Mesenchymal stem cell (in vitro differentiated cells and primary cell): ENCODE data around the gene NUPR1.

Experiments
- DNase-seq: peaks from one replicate; pipeline ENCODE4 v3.0.0-alpha.2; 2013
- H2AFZ ChIP-seq: one replicate; pipeline ENCODE4 v1.6.1; 2013; ENCODE audit warnings: low read depth, mild to moderate bottlenecking, control low read depth, inconsistent platforms, low read length, moderate library complexity
- H2AK5ac ChIP-seq: 2 replicates; pipeline ENCODE4 v1.6.1; 2013; ENCODE audit warnings: low read length, moderate library complexity, mild to moderate bottlenecking, inconsistent platforms; ENCODE audit not compliant: severe bottlenecking
- H2BK120ac ChIP-seq: one replicate; pipeline ENCODE4 v1.6.1; 2013; ENCODE audit warnings: low read depth, mild to moderate bottlenecking, inconsistent platforms, low read length, moderate library complexity
- H2BK12ac ChIP-seq, 2 experiments: one replicate each; pipeline ENCODE4 v1.6.1; 2013; ENCODE audit warnings: inconsistent platforms in 2 of 2, low read length in 2 of 2, mild to moderate bottlenecking in 2 of 2, moderate library complexity in 2 of 2, control low read depth in 1 of 2
- H2BK15ac ChIP-seq: one replicate; pipeline ENCODE4 v1.6.1; 2013; ENCODE audit warnings: mild to moderate bottlenecking, low read depth, inconsistent platforms; ENCODE audit not compliant: poor library complexity, severe bottlenecking
- H2BK5ac ChIP-seq: 2 replicates; pipeline ENCODE4 v1.6.1; 2013; ENCODE audit warnings: low read depth, mild to moderate bottlenecking, low read length, control low read depth, inconsistent platforms; ENCODE audit not compliant: poor library complexity, severe bottlenecking
- H3K14ac ChIP-seq, 2 experiments: one replicate each; pipeline ENCODE4 v1.6.1; 2013; ENCODE audit warnings: inconsistent platforms in 2 of 2, low read length in 2 of 2, control low read depth in 1 of 2, mild to moderate bottlenecking in 1 of 2, moderate library complexity in 1 of 2
- H3K18ac ChIP-seq, 2 experiments: one replicate each; pipeline ENCODE4 v1.6.1; 2013; ENCODE audit warnings: inconsistent platforms in 2 of 2, low read length in 2 of 2, control low read depth in 1 of 2, low read depth in 1 of 2, mild to moderate bottlenecking in 1 of 2
- H3K23ac ChIP-seq, 2 experiments: one replicate each; pipeline ENCODE4 v1.6.1; 2013; ENCODE audit warnings: inconsistent platforms in 2 of 2, low read length in 2 of 2, mild to moderate bottlenecking in 2 of 2, moderate library complexity in 2 of 2, control low read depth in 1 of 2
- H3K27ac ChIP-seq: 2 replicates; pipeline ENCODE4 v1.5.1; 2013; ENCODE audit warnings: mild to moderate bottlenecking, moderate library complexity, low read length, control low read depth, inconsistent platforms; ENCODE audit not compliant: poor library complexity, severe bottlenecking
- H3K27me3 ChIP-seq, 2 experiments: 2 replicates each; pipeline versions ENCODE4 v1.6.1 to v1.7.0; 2013; ENCODE audit warnings: low read length in 2 of 2, mild to moderate bottlenecking in 2 of 2, moderate library complexity in 2 of 2, control low read depth in 1 of 2, inconsistent platforms in 1 of 2; ENCODE audit not compliant: control insufficient read depth in 1 of 2, insufficient read depth in 1 of 2
- H3K36me3 ChIP-seq, 2 experiments: 2 replicates each; pipeline versions ENCODE4 v1.6.1 to v1.7.0; 2013; ENCODE audit warnings: low read length in 2 of 2, control low read depth in 1 of 2, inconsistent platforms in 1 of 2, low read depth in 1 of 2, mild to moderate bottlenecking in 1 of 2; ENCODE audit not compliant: insufficient read depth in 2 of 2, control insufficient read depth in 1 of 2
- H3K4ac ChIP-seq, 2 experiments: one replicate each; pipeline ENCODE4 v1.6.1; 2013; ENCODE audit warnings: inconsistent platforms in 2 of 2, low read length in 2 of 2, mild to moderate bottlenecking in 2 of 2, moderate library complexity in 2 of 2, control low read depth in 1 of 2, low read depth in 1 of 2
- H3K4me1 ChIP-seq: 2 replicates; pipeline ENCODE4 v1.6.1; 2013; ENCODE audit warnings: low read depth, low read length, control low read depth; ENCODE audit not compliant: control insufficient read depth, insufficient read depth
- H3K4me2 ChIP-seq: 2 replicates; pipeline ENCODE4 v1.6.1; 2013; ENCODE audit warnings: low read length, mild to moderate bottlenecking, inconsistent platforms; ENCODE audit not compliant: poor library complexity, severe bottlenecking
- H3K4me3 ChIP-seq, 2 experiments: 2 replicates each; pipeline versions ENCODE4 v1.5.1 to v1.7.0; 2013; ENCODE audit warnings: low read length in 2 of 2, mild to moderate bottlenecking in 2 of 2, control low read depth in 1 of 2, low read depth in 1 of 2; ENCODE audit not compliant: insufficient read depth in 1 of 2
- H3K79me1 ChIP-seq: replicated peaks from 2 replicates; pipeline ENCODE4 v1.6.1; 2013; ENCODE audit warnings: mild to moderate bottlenecking, control low read depth, low read length, inconsistent platforms; ENCODE audit not compliant: poor library complexity, severe bottlenecking
- H3K9ac ChIP-seq: 2 replicates; pipeline ENCODE4 v1.7.0; 2013; ENCODE audit warnings: mild to moderate bottlenecking, low read length, moderate library complexity
- H3K9me3 ChIP-seq: 2 replicates; pipeline ENCODE4 v1.7.0; 2013; ENCODE audit warnings: mild to moderate bottlenecking, low read length; ENCODE audit not compliant: control insufficient read depth
- H4K8ac ChIP-seq: one replicate; pipeline ENCODE4 v1.6.1; 2013; ENCODE audit warnings: inconsistent platforms, mild to moderate bottlenecking, low read length, moderate library complexity
- H4K91ac ChIP-seq: one replicate; pipeline ENCODE4 v1.6.1; 2013; ENCODE audit warnings: mild to moderate bottlenecking, low read length, inconsistent platforms
- WGBS: methylation state at CpG from one replicate; pipeline ENCODE4 v1.1.7; 2013; ENCODE audit warnings: mixed read lengths; 5-methylcytosine and 5-hydroxymethylcytosine counted together

NUPR1 gene

DNA sequence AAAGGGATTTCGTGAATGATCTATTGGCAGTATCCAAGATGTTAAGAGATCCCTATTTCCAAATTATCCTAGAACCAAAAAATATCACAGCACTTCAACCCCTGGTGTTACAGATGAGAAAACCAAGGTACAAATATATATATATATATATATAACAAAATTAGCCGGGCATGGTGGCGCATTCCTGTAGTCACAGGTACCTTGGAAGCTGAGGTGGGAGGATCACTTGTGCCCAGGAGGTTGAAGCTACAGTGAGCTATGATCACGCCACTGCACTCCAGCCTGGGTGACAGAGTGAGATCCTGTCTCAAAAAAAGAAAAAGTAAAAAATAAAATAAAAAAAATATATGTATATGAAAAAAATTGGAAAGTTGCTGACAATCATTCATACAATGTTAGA, 46.3 kb downstream of the NUPR1 start:
- Histone ChIP-seq H3K27ac (peak overlapping the region; percentile 98), H3K18ac (no peak overlapping the region), H3K79me1 (peaks cover 9% of the 10 kb centered on the region), H2BK120ac (no peak overlapping the region), H2BK12ac (no peak overlapping the region), H3K23ac (no peak overlapping the region), H2AFZ (no peak overlapping the region), H4K91ac (no peak overlapping the region), H2BK15ac (no peak overlapping the region), H3K9me3 (no peaks in the 10 kb centered on the region), H3K4me1 (no peaks in the 10 kb centered on the region), H3K9ac (peak overlapping the region; percentile 95), H3K36me3 (peaks cover 12 to 16% of the 10 kb centered on the region in 2 experiments), H2AK5ac (no peak overlapping the region), H3K4me3 (peak overlapping the region in 1 of 2 experiments; percentile 100), H3K27me3 (peaks cover 0 to 3% of the 10 kb centered on the region in 2 experiments), H3K4ac (no peak overlapping the region), H2BK5ac (no peak overlapping the region), H4K8ac (no peak overlapping the region), H3K14ac (no peak overlapping the region), H3K4me2 (no peak overlapping the region)
- DNase-seq = no peak
- WGBS = 41% methylated on average over 3 of the region's 4 CpGs

DNA sequence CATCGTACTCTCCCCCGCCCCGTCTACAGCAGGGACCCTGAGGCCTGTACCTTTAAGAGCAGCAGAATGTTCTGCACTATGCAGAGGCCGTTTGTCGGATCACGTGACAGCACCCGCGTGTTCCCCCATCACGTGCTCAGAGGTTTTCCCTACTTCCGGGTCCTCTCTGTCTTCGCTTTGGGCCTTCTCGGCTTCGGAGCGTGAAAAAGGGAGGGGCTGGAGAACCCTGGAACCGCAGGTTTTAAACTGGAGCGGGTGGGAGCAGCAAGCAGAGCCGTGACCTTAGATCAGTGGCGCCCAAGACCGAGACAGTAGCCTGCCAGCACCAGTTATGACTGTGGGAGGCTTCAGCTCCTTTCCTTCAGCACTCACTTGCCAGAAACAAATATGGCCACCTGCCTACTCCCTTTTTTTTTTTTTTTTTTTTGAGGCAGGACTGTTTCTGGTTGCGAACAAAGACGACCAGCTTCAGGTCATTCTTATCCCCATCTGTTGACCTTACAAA, 46.8 kb downstream of the NUPR1 start, which contains the start of gene CLN3:
CLN3 (minus strand) TSS at position 105 of the 505 bp plus-strand sequence. CDS start 315 bp downstream, outside the sequence.
- Histone ChIP-seq H3K4me1 (no peaks in the 10 kb centered on the region), H3K18ac (peak within 1 kb of the TSS; percentile 86 to 96), H3K27me3 (peaks cover 0 to 3% of the 10 kb centered on the region in 2 experiments), H3K14ac (peak within 1 kb of the TSS in 1 of 2 experiments; percentile 89), H4K91ac (peak within 1 kb of the TSS; percentile 84), H2BK120ac (peak within 1 kb of the TSS; percentile 88), H2BK12ac (peak within 1 kb of the TSS in 1 of 2 experiments; percentile 74), H3K4me2 (peak within 1 kb of the TSS; percentile 92), H2AK5ac (no peak within 1 kb of the TSS), H3K23ac (peak within 1 kb of the TSS in 1 of 2 experiments; percentile 95), H3K4ac (peak within 1 kb of the TSS; percentile 75 to 86), H2BK5ac (peak within 1 kb of the TSS; percentile 99), H2BK15ac (peak within 1 kb of the TSS; percentile 79), H2AFZ (peak within 1 kb of the TSS; percentile 99), H3K4me3 (peak within 1 kb of the TSS; percentile 96 to 100), H3K9me3 (no peaks in the 10 kb centered on the region), H3K27ac (peak within 1 kb of the TSS; percentile 98), H3K79me1 (peaks cover 12% of the 10 kb centered on the region), H3K36me3 (peaks cover 16 to 21% of the 10 kb centered on the region in 2 experiments), H4K8ac (peak within 1 kb of the TSS; percentile 86), H3K9ac (peak within 1 kb of the TSS; percentile 95)
- peak; percentile 96 for DNase-seq
- under 1% methylated on average over 19 of the region's 21 CpGs for WGBS

DNA sequence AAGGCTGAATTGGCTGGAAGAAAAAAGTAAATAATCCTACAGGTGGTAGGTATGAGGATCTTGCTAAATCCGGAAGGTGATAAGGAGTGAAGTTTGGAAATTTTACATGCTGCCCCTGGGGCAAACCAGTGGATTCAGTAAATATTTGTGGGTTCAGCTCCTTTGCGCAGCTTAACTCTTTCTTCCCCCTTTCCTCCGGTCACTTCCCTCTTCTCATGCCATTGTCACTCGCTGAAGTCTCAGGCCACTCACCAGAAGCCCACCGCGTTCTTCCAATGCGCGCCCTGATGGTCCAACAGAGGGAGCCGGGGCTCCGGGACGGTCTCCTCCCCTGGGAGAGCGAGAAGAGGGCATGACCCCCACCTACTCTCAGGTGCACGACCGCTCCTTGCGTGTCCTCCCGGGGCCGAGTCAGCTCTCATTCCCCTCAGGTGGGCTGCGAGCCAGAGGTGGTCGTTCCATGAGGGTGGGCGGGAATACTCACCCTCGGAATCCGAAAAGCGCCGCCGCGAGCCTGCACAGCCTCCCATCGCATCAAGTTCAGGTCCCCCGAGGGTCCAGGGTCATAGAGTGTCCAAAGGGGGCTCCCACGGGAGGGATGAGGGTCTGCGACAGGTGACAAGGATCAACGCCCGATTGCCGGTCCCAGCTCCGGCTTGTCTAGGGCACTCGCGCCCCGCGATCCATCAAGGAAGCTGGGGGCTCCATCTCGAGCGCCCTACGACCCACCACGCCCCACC, 47.4 kb downstream of the NUPR1 start:
- Histone ChIP-seq H3K79me1 (peaks cover 12% of the 10 kb centered on the region), H3K4me1 (no peaks in the 10 kb centered on the region)

DNA sequence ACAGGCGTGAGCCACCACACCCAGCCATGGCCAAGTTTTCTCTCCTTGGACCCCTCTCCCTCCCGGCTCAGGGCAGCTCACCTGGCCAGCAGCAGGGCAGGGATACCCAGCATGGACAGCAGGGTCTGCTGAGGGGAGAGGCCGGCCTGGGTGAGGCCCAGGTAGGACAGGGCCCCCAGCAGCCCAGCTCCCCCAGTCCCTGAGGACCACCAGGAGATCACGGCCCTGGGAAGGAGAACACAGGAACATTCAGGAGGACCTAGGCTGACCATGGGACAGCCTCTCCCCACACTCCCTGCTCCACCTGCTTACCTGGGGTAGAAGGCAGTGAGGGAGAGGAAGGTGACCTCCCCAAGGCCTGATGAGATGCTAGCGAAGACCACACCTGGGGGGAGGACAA, 52.5 kb downstream of the NUPR1 start:
- no peak overlapping the region for H4K91ac ChIP-seq
- DNase-seq = no peak
- no peak overlapping the region for H3K4me2 ChIP-seq
- H3K27me3 ChIP-seq = no peaks in the 10 kb centered on the region
- H3K79me1 ChIP-seq = peaks cover 9% of the 10 kb centered on the region
- H2BK5ac ChIP-seq = no peak overlapping the region
- H3K36me3 ChIP-seq = peaks cover 39 to 55% of the 10 kb centered on the region in 2 experiments
- WGBS = 97% methylated on average over 3 of the region's 5 CpGs
- no peak overlapping the region for H3K27ac ChIP-seq
- H3K14ac ChIP-seq = no peak overlapping the region
- H3K4ac ChIP-seq = no peak overlapping the region
- no peak overlapping the region for H3K18ac ChIP-seq
- no peak overlapping the region for H4K8ac ChIP-seq
- no peak overlapping the region for H2BK12ac ChIP-seq
- H2AK5ac ChIP-seq = no peak overlapping the region
- H2BK120ac ChIP-seq = no peak overlapping the region
- no peak overlapping the region for H2BK15ac ChIP-seq
- no peaks in the 10 kb centered on the region for H3K9me3 ChIP-seq
- H3K4me3 ChIP-seq = no peak overlapping the region
- H3K9ac ChIP-seq = no peak overlapping the region
- H3K4me1 ChIP-seq = no peaks in the 10 kb centered on the region
- H3K23ac ChIP-seq = no peak overlapping the region
- H2AFZ ChIP-seq = no peak overlapping the region

More for the DNA sequence above, 47.4 kb downstream of the NUPR1 start:
- peak overlapping the region; percentile 92 for H3K4me2 ChIP-seq
- peaks cover 0 to 3% of the 10 kb centered on the region in 2 experiments for H3K27me3 ChIP-seq
- no peak overlapping the region for H2BK120ac ChIP-seq
- DNase-seq = peak; percentile 32
- peak overlapping the region; percentile 79 for H2BK15ac ChIP-seq
- H3K14ac ChIP-seq = peak overlapping the region in 1 of 2 experiments; percentile 89
- H2BK12ac ChIP-seq = peak overlapping the region in 1 of 2 experiments; percentile 74
- H2AFZ ChIP-seq = peak overlapping the region; percentile 99
- H2BK5ac ChIP-seq = peak overlapping the region; percentile 32
- H3K4me3 ChIP-seq = peak overlapping the region; percentile 96 to 100
- H4K8ac ChIP-seq = peak overlapping the region; percentile 86
- H3K18ac ChIP-seq = peak overlapping the region; percentile 86 to 96
- under 1% methylated on average over 38 of the region's 42 CpGs for WGBS
- peak overlapping the region in 1 of 2 experiments; percentile 95 for H3K23ac ChIP-seq
- peak overlapping the region; percentile 75 to 86 for H3K4ac ChIP-seq
- H2AK5ac ChIP-seq = no peak overlapping the region
- H3K9me3 ChIP-seq = no peaks in the 10 kb centered on the region
- H3K27ac ChIP-seq = peak overlapping the region; percentile 10
- H3K36me3 ChIP-seq = peaks cover 19 to 24% of the 10 kb centered on the region in 2 experiments
- peak overlapping the region; percentile 84 for H4K91ac ChIP-seq
- H3K9ac ChIP-seq = peak overlapping the region; percentile 95
